ENCODE data around the gene RACK1.
"Not testable (repeated sequence)": the region's sequence is repeated elsewhere in the genome, so short reads cannot be mapped to it uniquely, and the experiment has no call there.

The RACK1 gene

DNA sequence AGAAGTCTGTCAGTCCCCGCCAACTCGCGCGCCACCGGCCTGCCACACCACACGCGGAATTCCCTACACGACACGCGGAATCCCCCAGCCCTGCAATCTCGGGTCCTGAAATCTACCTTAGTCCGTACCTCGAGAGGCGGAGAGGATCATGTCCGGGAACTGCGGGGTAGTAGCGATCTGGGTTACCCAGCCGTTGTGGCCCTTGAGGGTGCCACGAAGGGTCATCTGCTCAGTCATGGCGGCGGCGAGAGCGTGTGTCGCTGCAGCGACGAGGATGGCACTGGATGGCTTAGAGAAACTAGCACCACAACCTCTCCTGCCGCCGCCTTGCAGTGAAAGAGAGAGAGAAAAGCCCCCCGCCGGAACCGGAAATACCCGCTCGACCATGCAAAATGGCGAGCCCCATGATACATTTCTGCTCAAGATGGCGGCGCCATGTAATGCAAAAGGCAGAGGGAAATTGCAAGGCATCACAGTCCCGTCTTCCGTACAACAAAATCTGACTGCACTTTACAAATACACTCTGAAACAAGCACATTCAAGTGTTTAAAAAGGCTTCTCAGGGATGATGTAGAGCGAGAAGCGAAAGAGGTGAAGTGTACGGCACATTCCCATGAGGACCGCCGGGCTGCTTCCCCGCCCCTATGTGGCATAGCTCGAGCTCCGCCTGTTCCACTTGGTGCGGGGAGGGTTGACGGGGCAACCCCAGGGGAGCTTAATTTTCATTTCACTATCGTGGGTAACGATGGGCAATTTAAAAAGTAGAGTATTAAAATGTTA lies at the start of gene RACK1:
RACK1 (minus strand) TSS at position 343 of the 780 bp plus-strand sequence; CDS start at position 237, 106 bp downstream.
- peak; percentile 92 for DNase-seq

DNA sequence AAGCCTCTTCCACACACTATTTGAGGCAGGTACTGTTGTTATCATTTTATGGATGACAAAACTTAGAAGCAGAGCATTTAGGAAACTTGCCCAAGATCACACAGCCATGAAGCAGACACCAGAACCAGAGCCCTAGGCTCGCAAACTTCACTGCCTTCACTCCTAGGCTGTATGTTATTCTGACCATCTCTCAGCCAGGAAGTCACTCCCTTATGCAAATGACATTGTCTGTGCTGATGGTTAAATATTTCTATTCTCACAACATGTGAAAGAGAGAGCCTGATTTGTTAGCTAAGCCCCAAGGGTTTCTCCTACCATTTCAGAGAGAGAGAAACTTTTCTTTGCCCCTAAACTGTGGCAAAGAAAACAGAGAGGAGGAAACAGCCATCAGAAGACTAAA lies 43.6 kb upstream of the RACK1 start:
- DNase-seq: not testable (repeated sequence)

DNA sequence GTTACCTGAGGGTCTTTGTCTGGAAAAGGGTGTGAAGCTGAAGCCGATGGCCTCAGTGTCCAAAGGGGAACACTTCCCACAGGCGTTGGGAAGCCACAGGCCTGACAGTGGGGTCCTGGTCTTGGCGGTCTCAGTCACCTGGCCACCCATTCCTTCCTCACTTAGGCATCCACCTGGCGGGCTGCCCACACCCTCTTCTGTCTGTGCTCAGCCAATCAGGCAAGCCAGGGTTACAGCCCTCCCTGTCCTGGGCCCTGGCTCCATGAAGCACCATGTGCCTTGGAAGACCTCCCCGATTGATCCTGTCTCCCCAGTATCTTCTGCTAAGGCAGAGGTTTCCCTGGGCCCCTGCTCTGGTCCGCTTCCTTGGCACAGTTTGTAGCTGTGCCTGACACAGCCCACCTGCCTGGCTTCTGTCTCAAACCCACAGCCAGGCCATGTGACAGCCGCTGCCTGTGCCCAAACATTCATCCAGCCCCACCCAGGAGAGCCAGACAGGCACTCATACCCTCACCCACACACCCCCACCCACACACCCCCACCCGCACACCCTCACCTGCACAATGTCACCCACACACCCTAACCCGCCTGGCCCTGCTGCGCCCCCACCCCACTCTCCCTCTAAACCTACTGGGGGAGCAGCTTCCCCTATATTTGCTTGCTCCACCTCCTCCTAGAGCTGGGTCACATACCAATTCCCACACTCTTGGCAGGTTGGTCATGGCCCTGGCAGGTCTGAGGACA lies 42.4 kb upstream of the RACK1 start:
- not testable (repeated sequence) for DNase-seq

DNA sequence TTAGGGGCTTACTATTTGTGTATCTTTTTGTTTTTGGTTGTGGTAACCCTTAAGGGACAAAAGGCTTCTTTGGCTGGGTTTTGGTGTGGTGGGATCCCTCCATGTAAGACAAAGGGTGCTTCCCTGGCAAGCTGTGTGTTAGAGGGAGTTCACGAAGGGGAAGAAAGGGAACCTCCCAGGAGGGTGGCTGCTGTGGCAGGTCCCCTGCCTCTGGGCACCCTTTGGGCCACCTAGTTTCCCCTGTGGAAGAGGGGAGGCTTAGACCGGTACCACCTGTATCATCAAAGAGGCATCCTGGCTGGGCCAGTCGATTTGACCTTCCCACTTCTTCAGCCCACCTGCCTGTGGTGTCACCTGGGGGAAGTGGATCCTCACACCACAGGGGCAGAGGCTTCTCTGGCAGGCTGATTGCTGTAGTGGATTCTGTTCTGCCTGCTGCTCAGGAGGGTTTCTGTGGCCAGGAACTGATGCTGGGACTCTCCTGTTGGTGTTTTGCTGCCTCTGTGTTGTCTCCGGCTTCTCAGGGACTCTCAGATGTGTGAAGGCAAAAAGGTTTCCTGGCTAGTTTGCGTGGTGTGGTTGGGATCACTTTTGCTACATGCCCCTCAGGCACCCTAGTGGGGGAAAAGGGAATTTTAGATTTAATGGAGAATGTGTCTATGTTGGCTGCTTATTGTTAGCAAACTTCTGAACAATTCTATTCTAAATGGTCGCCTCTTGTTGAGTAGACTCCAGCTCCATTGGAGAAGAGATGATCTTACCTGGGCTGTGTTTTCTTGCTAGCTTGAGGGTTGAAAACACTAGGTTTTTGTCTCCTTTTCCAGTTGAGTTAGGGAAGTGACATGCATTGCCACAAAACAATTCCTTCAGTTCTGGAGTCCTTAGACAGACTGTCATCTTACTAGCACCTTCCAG lies 40.4 kb upstream of the RACK1 start:
- DNase-seq: not testable (repeated sequence)

DNA sequence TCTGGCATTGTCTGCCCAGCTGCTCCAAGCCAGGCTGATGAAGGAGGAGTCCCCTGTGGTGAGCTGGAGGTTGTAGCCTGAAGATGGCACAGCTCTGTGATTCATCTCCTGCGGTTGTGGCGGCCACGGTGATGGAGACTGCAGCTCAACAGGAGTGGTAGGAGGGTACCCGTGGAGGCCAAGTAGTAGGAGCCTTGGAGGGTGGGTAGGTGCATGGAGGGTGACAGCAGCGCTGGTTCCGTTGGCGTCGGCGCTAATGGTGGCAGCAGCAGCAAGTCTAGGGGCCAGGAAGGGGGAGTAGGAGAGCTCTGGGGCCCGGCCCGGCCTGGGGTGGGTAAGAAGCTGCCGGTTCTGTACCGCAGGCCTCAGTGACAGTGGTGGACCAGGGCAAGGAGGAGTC lies 39.6 kb upstream of the RACK1 start:
- no peak for DNase-seq

DNA sequence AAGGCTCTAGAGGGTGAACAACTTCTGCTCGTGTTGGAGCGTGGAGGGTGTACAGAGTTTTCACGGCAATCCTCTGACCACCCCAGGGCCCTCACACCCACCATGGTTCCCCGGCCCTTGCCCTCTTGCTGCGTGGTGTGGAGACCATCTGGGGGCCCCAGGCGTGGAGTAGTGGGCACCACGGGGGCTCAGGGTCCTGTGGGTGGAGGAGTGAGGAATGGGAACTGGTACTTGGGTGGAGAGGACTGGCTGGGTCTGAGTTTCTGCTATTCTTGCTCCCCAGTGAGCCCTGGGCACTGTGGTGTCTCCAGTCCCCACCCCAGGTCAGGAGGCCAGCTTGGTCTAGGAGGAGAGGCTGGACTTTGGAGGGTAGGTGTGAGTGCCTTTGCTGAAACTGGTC lies 39.2 kb upstream of the RACK1 start:
- no peak for DNase-seq

DNA sequence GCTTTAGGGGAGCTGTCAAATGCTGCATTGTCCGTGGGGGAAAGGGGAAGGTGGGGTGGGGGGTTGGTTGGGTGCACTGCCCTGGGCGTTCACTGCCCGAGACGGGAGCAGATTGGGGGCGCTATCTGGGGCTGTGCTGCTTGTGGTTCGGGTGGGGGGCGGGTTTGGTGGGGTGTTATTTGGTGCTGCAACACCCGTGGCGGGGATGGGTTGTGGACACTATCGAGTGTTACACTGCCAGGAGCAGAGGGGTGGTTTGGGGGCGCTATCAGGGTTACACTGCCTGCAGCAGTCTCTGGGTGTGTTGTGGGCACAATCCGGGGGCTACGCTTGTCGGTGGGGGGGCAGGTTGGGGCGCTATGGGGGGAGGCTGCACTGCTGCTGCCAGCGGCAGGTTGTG lies 38.7 kb upstream of the RACK1 start:
- not testable (repeated sequence) for DNase-seq

DNA sequence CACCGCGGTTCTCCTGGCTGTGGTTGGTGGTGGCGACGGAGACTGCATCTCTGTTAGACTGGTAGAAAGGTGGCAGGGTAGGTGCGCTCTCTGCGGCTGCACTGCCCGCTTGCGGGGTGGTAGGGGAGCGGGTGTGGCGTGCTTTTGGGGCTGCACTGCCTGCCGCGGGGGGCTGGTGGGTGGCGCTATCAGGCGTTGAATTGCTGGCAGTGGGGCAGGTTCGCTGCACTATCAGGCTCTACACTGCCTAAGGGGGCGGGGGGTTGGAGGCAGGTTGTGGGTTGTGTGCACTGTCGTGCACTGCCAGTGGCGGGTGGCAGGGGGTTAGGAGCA lies 38.2 kb upstream of the RACK1 start:
- DNase-seq: no peak

DNA sequence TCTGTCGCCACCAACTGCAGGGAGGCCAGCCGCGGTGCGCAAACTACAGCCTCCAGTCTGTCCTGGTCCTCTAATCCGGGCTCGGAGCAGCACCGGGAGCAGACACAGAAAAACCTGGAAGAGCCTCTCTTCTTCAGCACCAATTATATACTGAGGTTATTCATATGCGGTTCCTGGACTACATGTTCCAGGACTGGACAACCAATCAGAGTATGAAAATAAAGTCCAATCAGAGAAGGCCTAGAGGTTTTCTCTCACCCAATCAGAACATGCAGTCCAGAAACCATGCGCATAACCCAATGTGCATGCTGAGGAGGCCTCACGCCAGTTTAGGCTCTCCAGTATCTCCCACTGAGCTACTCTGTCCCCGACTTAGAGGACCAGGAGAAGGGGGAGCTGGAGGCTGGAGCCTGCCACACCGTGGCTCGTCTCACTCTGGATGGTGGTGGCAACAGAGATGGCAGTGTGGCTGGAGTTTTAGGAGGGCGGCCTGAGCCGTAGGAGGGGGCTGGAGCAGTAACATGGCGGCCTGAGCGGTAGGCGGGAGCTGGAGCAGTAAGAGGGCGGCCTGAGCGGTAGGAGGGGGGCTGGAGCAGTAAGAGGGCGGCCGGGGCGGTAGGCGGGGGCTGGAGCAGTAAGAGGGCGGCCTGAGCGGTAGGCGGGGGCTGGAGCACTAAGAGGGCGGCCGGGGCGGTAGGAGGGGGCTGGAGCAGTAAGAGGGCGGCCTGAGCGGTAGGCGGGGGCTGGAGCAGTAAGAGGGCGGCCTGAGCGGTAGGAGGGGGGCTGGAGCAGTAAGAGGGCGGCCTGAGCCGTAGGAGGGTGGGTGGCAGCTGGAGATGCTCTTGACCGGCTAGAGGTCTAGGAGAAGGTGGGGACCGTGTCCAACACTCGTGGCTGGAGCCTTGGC lies 37.6 kb upstream of the RACK1 start:
- no peak for DNase-seq

DNA sequence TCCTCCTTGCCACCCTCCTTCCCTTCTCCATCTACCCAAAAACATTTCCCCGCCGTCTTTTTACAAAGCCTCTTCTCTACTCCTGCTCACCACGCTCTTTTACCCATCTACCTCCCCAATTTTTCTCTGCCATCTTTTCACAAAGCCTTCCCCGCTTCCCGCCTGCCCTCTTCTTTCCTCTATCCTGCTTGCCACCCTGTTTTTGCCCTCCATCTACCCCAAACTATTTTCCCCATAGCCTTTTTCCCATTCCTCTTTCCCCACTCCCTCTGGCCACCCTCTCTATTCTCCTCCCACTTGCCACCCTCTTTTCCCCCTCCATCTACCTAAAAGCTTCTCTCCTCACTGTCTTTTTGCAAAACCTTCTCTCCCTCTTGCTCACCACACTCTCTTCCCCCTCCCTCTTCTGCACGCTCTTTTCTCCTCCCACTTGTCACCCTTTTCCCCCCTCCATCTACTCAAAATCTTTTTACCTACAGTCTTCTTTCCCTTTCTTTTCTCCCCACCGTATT lies 36.6 kb upstream of the RACK1 start:
- no peak for DNase-seq

DNA sequence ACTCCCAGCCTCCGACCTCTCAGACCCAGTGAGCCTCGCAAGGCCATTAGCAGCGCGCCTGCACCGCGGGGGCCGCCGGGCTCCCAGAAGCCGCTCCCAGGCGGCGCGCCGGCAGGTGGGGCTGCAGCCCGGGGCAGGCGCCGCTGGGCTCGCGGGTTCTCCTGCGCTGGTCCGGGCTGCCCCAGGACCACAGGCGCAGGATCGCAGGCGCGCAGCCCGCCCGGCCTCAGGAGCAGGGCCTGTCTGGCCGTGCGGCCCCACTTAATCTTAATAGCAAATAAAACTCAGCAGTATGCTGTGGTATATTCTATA lies 29.7 kb upstream of the RACK1 start:
- peak; percentile 40 for DNase-seq

DNA sequence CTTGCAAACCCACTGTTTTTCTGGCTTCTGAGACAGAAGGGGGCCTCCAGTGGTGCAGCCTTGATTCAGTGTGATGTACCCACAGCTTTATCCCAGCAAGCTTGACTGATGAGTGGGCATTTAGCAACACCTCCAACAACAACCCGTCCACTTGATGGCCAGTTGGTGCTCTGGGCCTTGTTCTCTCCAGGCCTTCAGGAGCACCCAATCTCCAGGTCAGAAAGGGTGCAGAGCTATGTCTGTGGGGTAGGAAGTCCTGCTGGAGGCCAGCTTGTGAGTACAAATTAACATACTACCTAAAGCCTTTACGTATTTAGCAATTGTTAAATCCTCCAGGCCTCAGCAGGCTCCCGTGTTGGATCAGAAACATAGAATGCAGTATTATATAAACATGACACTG lies 27.4 kb upstream of the RACK1 start:
- no peak for DNase-seq

DNA sequence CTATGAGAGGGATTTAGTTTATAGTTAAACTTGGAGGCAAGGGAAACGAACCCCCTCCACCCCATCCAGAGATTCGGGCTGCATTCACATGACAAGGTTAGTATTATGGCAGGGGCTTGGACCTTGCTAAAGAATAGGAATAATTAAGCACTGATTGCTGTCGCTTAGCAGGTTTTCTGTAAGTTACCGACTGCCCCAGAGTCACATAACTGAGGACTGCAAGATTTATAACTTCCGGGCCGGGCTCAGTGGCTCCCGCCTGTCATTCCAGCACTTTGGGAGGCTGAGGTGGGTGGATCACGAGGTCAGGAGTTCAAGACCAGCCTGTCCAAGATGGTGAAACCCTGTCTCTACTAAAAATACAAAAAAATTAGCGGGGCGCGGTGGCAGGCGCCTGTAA lies 24.2 kb upstream of the RACK1 start:
- DNase-seq: not testable (repeated sequence)

DNA sequence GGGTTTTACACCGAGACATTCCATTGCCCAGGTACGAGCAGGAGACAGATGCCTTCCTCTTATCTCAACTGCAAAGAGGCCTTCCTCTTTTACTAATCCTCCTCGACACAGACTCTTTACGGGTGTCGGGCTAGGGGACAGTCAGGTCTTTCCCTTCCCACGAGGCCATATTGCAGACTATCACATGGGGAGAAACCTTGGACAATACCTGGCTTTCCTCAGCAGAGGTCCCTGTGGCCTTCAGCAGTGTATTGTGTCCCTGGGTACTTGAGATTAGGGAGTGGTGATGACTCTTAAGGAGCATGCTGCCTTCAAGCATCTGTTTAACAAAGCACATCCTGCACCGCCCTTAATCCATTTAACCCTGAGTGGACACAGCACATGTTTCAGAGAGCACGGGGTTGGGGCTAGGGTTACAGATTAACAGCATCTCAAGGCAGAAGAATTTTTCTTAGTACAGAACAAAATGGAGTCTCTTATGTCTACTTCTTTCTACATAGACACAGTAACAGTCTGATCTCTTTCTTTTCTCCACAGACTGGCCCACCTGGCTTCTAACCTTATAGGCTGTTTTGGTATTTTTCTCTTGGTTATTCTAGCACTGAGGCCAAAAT lies 23.7 kb upstream of the RACK1 start:
- not testable (repeated sequence) for DNase-seq

DNA sequence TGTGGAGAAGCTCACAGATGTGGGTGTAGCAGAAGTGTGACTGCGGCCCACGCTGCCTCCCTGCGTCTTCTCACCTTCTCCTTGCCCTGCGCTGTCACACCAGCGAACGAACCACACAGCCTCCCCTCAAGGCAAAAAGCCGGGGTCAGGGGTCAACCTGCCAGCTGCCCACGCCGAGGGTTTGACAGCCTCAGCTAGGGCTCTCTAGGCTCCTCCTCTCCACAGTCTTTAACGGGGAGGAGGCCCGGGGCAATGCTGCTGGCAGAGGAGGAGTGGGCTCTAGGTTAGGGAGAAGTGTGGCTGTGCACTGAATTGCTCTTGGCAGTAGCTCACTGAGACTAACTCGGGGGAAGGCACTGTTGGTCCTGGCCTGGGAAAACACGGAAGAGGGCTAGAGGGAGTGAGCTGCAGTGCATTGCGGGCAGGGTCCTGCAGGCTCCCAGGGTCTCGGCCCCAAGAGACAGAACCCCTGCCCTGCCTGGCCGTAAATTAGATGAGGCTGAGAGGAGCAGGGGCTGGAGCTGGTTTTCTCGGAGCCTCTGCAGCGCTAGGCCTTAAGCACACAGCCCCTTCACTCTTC lies 21.5 kb upstream of the RACK1 start:
- no peak for DNase-seq

DNA sequence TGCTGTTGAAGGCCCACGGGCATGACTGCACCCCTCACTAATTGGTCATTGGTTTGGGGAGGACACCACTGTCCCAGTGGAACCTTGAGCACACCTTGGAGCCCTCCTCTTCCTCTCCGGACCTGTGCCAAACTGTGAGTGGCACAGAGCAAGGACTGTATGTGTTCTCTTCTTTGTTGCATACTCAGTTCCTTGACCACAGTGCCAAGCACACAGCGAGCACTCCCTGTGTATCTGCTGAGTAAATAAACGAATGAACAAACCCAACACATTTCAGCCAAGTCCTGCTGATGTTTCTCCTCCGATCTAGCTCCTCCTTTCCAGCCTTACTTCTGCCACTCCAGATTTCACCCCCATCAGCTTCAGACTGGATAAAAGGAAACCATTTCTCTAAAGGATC lies 19.9 kb upstream of the RACK1 start:
- DNase-seq: no peak

DNA sequence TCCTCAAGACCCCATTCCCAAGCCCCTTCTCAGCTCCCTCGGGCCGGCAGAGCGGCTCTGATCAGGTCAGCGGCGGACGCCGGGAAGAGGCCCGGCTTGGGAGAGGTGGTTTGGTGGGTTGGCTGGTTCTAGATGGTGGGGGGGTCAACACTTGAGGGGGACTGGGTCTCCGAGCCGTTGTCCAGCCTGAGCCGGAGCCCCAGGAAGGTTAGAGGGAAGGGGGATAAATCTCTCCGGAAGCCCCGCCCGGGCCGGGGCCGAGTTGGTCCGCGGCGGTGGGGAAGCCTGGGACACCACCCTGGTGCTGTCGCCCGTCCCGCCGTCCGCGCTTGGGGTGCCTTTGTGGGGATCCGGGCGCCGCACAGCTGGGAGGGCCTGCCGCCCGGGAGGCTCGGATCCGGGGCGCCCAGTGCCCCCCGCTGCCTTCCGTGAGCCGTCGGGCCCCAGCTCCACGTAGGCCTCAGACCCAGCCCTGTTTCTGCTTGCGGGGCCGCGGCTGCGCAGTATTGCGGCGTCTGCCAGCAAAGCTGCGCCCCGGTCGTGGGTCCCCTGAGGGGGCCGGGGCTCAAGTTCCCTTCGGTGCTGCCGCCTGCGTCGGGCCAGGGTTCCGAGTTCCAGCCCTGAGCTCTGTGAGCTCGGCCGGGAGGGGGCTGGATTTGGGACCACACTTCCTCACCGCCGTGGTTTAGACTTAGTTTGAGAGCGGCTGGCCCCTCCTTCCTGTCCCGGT lies 17.8 kb upstream of the RACK1 start:
- peak; percentile 69 for DNase-seq

DNA sequence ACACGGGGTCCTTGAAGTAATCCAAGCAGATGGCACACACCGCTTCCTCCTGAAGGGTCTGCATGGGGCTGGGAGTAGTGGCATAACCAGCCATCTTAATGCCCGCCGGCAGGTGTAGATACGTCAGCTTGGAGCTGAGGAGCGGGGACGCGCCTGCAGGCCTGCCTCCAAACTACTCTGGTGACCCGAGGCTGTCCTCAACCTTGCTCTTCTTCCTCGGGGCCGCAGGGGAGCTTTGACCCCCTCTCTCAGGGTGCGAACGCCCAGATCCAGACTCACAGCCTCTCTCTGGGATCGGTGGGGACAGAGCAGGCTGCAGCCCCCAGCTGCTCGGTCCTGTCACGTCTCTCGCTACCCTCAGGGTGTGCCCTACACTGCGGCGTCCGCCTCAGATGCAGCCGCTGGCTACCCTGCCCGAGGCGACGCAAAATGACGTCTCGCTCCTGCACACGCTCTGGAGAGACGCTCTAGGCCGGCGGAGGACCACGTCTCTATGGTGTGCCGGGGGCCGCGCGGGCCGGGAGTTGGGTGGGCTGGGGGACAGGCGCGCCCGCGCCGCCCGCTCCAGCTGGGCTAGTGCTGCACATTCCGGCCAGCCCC lies 17.1 kb upstream of the RACK1 start, which contains the start of gene TRIM52:
TRIM52 (minus strand) TSS at position 424 of the 600 bp plus-strand sequence; CDS start at position 94, 330 bp downstream.
- DNase-seq: peak; percentile 93

DNA sequence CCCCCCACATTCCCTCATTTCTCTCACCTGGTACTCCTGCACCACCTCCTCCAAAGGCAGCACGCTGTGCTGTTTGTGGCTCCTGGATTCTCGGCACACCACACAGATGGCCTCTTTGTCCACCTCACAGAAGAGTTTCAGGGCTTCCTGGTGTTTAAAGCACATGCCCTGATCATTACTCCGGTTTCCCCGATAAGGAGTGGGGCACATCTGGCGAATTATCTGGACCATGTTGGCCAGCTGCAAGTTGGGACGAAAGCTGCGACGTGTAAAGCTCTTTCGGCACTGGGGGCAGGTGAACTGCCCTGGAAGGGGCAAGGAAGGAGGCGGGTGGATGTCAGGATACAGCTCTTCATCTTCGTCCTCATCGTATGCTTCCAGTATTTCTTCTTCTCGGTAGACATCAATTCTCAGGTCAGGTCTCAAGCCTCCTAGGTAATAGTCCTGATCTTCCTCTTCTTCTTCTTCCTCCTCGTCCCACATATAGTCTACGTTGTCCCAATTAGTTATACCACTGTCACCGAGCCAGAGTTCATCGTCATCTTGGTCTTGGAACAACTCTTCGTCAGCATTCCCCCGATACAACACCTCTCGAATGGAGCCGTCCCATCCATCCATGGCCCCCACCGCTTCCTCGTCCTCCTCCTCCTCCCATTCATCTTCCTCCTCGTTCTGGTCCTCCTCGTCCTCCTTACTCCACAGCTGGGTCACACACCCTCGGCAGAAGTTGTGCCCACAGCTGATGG lies 16.4 kb upstream of the RACK1 start:
- DNase-seq: no peak
